Suprapubic skin (tissue), 4 donors: ENCODE data around the gene TMEM101.

Source experiments
- CTCF ChIP-seq, 2 donors: fragments of 200-600 bp in 1 of 2; fragments of 450-650 bp in 1 of 2; sonication (generic) in 1 of 2; IDR thresholded peaks; one replicate each; pipeline ENCODE4 v1.5.1; 2016 to 2019; ENCODE audit warnings: antibody characterized with exemption in 2 of 2, mild to moderate bottlenecking in 1 of 2, moderate library complexity in 1 of 2
- POLR2A ChIP-seq, 2 donors: fragments of 450-650 bp; IDR thresholded peaks; one replicate each; pipeline ENCODE4 v1.6.1; 2017; ENCODE audit warnings: antibody characterized with exemption in 2 of 2, mild to moderate bottlenecking in 2 of 2, moderate library complexity in 2 of 2
- POLR2AphosphoS5 ChIP-seq, 3 donors: sonication (generic); formaldehyde crosslinking; IDR thresholded peaks; one replicate each; pipeline ENCODE4 v1.6.1; 2017; ENCODE audit warnings: antibody characterized with exemption in 3 of 3

GRCh38 chr17:44059101-44059892 is 44.5 kb upstream of the TMEM101 start:
- TF ChIP-seq CTCF (IDR thresholded peaks at IDR 0.05) (no peak), POLR2A (IDR thresholded peaks at IDR 0.05) (no peak), POLR2AphosphoS5 (IDR thresholded peaks at IDR 0.05) (no peak)
